Measurements from ENCODE around the gene SETD4. TPM values are rescaled to one million over a fixed set of nuclear protein-coding genes. Genes with fewer than 3 reads are reported as not detected.

SETD4 gene
- total and polyA plus RNA-seq, 2 of the 13 experiments (the other 11 are each of a cell fraction or from before 2014, with no cell fraction given) = 7.1 to 14.4 TPM

DNA sequence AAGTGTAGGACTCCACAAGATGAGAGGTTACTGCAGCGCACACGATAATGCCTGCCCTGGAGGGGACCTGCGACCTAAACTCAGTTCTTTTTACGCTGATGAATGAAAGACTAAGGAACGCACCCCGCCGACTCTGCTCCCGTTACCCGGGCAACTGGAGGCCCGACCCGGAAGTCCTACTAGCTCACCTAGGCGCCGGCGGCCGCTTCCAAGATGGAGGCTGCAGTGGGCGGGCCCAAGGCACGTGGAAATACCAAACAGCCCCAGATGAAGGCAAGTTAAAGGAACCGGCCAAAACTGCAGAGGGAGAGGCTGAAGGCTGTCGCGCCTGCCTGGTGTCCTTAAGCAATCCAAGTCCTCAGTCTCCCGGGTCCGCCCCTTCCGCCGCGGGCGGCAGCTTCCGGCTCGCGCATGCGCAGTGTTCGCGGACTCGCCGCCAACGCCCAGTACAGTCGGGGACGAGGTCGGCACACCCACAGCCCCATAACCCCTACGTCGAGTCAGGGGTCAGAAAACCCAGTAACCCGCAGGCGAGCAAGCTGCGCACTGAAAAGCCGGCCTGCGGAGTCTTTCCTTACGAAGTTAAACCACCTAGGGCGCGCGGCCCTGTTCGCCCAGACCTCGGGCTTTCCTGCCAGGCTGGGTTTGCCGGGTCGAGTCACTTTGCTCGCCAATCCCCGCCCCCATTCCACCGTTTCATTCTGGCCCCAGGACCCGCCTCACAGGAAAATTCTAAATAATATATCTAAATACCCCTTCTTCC, at the start of gene SETD4 (continued):
- TF ChIP-seq, protein P1, sequence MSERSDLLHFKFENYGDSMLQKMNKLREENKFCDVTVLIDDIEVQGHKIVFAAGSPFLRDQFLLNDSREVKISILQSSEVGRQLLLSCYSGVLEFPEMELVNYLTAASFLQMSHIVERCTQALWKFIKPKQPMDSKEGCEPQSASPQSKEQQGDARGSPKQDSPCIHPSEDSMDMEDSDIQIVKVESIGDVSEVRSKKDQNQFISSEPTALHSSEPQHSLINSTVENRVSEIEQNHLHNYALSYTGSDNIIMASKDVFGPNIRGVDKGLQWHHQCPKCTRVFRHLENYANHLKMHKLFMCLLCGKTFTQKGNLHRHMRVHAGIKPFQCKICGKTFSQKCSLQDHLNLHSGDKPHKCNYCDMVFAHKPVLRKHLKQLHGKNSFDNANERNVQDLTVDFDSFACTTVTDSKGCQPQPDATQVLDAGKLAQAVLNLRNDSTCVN (CRISPR knock-in tag; IDR thresholded peaks at IDR 0.05; ENCODE audit: borderline replicate concordance) = no peak; the same call in 1 of the 2 replicates
- no peak for TF ChIP-seq STAT5B (CRISPR knock-in tag; IDR thresholded peaks at IDR 0.05)
- TF ChIP-seq ZNF557 (CRISPR knock-in tag; IDR thresholded peaks at IDR 0.05) = no peak
- no peak for TF ChIP-seq TBX3 (IDR thresholded peaks at IDR 0.05; ENCODE audit: borderline replicate concordance)
- TF ChIP-seq, protein P2, sequence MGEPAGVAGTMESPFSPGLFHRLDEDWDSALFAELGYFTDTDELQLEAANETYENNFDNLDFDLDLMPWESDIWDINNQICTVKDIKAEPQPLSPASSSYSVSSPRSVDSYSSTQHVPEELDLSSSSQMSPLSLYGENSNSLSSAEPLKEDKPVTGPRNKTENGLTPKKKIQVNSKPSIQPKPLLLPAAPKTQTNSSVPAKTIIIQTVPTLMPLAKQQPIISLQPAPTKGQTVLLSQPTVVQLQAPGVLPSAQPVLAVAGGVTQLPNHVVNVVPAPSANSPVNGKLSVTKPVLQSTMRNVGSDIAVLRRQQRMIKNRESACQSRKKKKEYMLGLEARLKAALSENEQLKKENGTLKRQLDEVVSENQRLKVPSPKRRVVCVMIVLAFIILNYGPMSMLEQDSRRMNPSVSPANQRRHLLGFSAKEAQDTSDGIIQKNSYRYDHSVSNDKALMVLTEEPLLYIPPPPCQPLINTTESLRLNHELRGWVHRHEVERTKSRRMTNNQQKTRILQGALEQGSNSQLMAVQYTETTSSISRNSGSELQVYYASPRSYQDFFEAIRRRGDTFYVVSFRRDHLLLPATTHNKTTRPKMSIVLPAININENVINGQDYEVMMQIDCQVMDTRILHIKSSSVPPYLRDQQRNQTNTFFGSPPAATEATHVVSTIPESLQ (CRISPR knock-in tag; conservative IDR thresholded peaks at IDR 0.05) = no peak
- TF ChIP-seq MAZ (IDR thresholded peaks at IDR 0.05; ENCODE audit: borderline replicate concordance, low read depth, low read length) = no peak
- TF ChIP-seq MAZ (CRISPR knock-in tag; IDR thresholded peaks at IDR 0.05; ENCODE audit: low read depth) = no peak
- no peak for TF ChIP-seq SMARCC2 (IDR thresholded peaks at IDR 0.05)
- no peak for TF ChIP-seq PHF5A (CRISPR knock-in tag; IDR thresholded peaks at IDR 0.05; ENCODE audit: low read depth, unreplicated experiment)
- TF ChIP-seq HMG20A (CRISPR knock-in tag; IDR thresholded peaks at IDR 0.05; ENCODE audit: borderline replicate concordance) = no peak
- TF ChIP-seq, protein P3, sequence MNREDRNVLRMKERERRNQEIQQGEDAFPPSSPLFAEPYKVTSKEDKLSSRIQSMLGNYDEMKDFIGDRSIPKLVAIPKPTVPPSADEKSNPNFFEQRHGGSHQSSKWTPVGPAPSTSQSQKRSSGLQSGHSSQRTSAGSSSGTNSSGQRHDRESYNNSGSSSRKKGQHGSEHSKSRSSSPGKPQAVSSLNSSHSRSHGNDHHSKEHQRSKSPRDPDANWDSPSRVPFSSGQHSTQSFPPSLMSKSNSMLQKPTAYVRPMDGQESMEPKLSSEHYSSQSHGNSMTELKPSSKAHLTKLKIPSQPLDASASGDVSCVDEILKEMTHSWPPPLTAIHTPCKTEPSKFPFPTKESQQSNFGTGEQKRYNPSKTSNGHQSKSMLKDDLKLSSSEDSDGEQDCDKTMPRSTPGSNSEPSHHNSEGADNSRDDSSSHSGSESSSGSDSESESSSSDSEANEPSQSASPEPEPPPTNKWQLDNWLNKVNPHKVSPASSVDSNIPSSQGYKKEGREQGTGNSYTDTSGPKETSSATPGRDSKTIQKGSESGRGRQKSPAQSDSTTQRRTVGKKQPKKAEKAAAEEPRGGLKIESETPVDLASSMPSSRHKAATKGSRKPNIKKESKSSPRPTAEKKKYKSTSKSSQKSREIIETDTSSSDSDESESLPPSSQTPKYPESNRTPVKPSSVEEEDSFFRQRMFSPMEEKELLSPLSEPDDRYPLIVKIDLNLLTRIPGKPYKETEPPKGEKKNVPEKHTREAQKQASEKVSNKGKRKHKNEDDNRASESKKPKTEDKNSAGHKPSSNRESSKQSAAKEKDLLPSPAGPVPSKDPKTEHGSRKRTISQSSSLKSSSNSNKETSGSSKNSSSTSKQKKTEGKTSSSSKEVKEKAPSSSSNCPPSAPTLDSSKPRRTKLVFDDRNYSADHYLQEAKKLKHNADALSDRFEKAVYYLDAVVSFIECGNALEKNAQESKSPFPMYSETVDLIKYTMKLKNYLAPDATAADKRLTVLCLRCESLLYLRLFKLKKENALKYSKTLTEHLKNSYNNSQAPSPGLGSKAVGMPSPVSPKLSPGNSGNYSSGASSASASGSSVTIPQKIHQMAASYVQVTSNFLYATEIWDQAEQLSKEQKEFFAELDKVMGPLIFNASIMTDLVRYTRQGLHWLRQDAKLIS (CRISPR knock-in tag; IDR thresholded peaks at IDR 0.05) = no peak
- TF ChIP-seq, protein P4, sequence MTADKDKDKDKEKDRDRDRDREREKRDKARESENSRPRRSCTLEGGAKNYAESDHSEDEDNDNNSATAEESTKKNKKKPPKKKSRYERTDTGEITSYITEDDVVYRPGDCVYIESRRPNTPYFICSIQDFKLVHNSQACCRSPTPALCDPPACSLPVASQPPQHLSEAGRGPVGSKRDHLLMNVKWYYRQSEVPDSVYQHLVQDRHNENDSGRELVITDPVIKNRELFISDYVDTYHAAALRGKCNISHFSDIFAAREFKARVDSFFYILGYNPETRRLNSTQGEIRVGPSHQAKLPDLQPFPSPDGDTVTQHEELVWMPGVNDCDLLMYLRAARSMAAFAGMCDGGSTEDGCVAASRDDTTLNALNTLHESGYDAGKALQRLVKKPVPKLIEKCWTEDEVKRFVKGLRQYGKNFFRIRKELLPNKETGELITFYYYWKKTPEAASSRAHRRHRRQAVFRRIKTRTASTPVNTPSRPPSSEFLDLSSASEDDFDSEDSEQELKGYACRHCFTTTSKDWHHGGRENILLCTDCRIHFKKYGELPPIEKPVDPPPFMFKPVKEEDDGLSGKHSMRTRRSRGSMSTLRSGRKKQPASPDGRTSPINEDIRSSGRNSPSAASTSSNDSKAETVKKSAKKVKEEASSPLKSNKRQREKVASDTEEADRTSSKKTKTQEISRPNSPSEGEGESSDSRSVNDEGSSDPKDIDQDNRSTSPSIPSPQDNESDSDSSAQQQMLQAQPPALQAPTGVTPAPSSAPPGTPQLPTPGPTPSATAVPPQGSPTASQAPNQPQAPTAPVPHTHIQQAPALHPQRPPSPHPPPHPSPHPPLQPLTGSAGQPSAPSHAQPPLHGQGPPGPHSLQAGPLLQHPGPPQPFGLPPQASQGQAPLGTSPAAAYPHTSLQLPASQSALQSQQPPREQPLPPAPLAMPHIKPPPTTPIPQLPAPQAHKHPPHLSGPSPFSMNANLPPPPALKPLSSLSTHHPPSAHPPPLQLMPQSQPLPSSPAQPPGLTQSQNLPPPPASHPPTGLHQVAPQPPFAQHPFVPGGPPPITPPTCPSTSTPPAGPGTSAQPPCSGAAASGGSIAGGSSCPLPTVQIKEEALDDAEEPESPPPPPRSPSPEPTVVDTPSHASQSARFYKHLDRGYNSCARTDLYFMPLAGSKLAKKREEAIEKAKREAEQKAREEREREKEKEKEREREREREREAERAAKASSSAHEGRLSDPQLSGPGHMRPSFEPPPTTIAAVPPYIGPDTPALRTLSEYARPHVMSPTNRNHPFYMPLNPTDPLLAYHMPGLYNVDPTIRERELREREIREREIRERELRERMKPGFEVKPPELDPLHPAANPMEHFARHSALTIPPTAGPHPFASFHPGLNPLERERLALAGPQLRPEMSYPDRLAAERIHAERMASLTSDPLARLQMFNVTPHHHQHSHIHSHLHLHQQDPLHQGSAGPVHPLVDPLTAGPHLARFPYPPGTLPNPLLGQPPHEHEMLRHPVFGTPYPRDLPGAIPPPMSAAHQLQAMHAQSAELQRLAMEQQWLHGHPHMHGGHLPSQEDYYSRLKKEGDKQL (CRISPR knock-in tag; IDR thresholded peaks at IDR 0.05; ENCODE audit: low read depth) = no peak
- TF ChIP-seq, protein P5, sequence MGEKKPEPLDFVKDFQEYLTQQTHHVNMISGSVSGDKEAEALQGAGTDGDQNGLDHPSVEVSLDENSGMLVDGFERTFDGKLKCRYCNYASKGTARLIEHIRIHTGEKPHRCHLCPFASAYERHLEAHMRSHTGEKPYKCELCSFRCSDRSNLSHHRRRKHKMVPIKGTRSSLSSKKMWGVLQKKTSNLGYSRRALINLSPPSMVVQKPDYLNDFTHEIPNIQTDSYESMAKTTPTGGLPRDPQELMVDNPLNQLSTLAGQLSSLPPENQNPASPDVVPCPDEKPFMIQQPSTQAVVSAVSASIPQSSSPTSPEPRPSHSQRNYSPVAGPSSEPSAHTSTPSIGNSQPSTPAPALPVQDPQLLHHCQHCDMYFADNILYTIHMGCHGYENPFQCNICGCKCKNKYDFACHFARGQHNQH (CRISPR knock-in tag; IDR thresholded peaks at IDR 0.05) = peak; percentile 61; the same call in 1 of the 2 replicates
- no peak for TF ChIP-seq ZNF549 (CRISPR knock-in tag; IDR thresholded peaks at IDR 0.05)
- no peak for TF ChIP-seq ZNF564 (CRISPR knock-in tag; IDR thresholded peaks at IDR 0.05)
- no peak for TF ChIP-seq ATAD3A (CRISPR knock-in tag; IDR thresholded peaks at IDR 0.05)

Data from HepG2 (cell line).